22Rv1 (cell line): ENCODE data around the gene DNAJC5.

Experiments used
- ZFX ChIP-seq: fragments of 450-650 bp; IDR thresholded peaks from 2 replicates; pipeline ENCODE4 v1.6.1; 2017; ENCODE audit warnings: antibody characterized with exemption, borderline replicate concordance
- TF ChIP-seq, protein P1 (sequence below): fragments of 450-650 bp; IDR thresholded peaks from 2 replicates; pipeline ENCODE4 v1.5.1; 2017; ENCODE audit warnings: mild to moderate bottlenecking

DNA sequence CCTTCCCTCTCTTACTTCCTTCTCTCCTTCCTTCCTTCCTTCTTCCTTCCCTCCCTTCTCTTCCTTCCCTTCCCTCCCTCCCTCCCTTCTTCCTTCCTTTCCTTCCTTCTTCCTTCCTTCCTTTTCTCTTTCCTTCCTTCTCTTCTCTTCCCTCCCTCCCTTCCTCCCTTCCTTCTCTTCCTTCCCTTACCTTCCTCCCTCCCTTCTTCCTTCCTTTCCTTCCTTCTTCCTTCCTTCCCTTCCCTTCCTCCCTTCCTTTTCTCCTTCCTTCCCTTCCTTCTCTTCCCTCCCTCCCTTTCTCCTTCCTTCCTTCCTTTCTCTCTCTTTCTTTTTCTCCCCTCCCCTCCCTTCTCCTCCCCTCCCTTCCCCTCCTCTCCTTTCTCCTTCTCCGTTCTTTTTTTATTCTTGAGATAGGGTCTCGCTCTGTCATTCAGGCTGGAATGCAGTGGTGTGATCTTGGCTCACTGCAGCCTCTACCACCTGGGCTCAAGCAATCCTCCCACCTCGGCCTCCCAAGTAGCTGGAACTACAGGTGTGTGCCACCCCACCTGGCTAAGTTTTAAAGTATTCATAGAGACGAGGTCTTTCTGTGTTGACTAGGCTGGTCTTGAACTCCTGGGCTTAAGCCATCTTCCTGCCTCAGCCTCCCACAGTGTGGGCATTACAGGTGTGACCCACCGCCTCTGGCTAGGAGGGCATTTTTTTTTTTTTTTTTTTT is 75.9 kb downstream of the DNAJC5 start:
- TF ChIP-seq, protein P1, sequence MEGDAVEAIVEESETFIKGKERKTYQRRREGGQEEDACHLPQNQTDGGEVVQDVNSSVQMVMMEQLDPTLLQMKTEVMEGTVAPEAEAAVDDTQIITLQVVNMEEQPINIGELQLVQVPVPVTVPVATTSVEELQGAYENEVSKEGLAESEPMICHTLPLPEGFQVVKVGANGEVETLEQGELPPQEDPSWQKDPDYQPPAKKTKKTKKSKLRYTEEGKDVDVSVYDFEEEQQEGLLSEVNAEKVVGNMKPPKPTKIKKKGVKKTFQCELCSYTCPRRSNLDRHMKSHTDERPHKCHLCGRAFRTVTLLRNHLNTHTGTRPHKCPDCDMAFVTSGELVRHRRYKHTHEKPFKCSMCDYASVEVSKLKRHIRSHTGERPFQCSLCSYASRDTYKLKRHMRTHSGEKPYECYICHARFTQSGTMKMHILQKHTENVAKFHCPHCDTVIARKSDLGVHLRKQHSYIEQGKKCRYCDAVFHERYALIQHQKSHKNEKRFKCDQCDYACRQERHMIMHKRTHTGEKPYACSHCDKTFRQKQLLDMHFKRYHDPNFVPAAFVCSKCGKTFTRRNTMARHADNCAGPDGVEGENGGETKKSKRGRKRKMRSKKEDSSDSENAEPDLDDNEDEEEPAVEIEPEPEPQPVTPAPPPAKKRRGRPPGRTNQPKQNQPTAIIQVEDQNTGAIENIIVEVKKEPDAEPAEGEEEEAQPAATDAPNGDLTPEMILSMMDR: no peak
- no peak for TF ChIP-seq ZFX
